HCT116 (cell line): ENCODE data around the gene SPATA21. TPM values are rescaled to one million over a fixed set of nuclear protein-coding genes. Genes with fewer than 3 reads are reported as not detected.

Source experiments
- ATAC-seq: fragments of 200-7000 bp; cut with Tn5 transposase; 2 replicates; pipeline ENCODE4 v1.9.1; 2020; ENCODE audit warnings: mild to moderate bottlenecking, moderate library complexity
- BruUV-seq: library from RNA; stranded (reverse); fragments of 400-500 nt; replicated peaks from 2 replicates; lab custom pipeline; 2021; lab: Mats Ljungman, UMichigan
- CTCF ChIA-PET: fragments of 300-600 bp; sonication (Branson Sonifier 250); formaldehyde crosslinking; loops from one replicate; lab custom pipeline; 2021; ENCODE audit warnings: antibody characterized with exemption; lab: Charles Lee
- POLR2A ChIA-PET: fragments of 300-600, 350-600 bp; sonication (Branson Sonifier 250); formaldehyde crosslinking; loops from one replicate; lab custom pipeline; 2021; ENCODE audit warnings: antibody characterized with exemption; lab: Charles Lee
- RAD21 ChIA-PET, 2 experiments: fragments of 300-600 bp; sonication (Branson Sonifier 250); formaldehyde crosslinking; loops; one replicate each; lab custom pipeline; 2023; ENCODE audit warnings: low total read pairs in 2 of 2; ENCODE audit not compliant: uncharacterized antibody in 2 of 2, unreplicated experiment in 2 of 2, low non-redundant PET in 1 of 2; lab: Charles Lee
- DNase-seq: peaks from one replicate; pipeline ENCODE4 v3.0.0-alpha.2; 2010; ENCODE audit warnings: low read depth, low spot score
- H2AFZ ChIP-seq: fragments of 200-600 bp; shearing (Covaris generic), sonication (generic); 2 replicates; pipeline ENCODE4 v1.6.1; 2017; ENCODE audit warnings: low read depth, mixed run types, mixed read lengths, antibody characterized with exemption, low read length; ENCODE audit not compliant: poor library complexity, severe bottlenecking
- H3K27ac ChIP-seq: 2 replicates; pipeline ENCODE4 v1.5.1; 2012; ENCODE audit warnings: low read depth, low read length
- H3K27me3 ChIP-seq: fragments of 200-600 bp; sonication (generic); 2 replicates; pipeline ENCODE4 v1.6.1; 2016; ENCODE audit warnings: mixed run types, low read length, mixed read lengths; ENCODE audit not compliant: insufficient read depth
- H3K36me3 ChIP-seq, 2 experiments: fragments of 200-500 bp in 1 of 2; fragments of 200-600 bp in 1 of 2; sonication (Bioruptor generic) in 1 of 2; sonication (generic) in 1 of 2; 2 replicates each; pipeline versions ENCODE4 v1.5.1 to v1.6.1; 2014 to 2016; ENCODE audit warnings: low read length in 2 of 2, inconsistent platforms in 1 of 2, mixed read lengths in 1 of 2, mixed run types in 1 of 2; ENCODE audit not compliant: insufficient read depth in 2 of 2, control insufficient read depth in 1 of 2
- H3K4me1 ChIP-seq, 2 experiments: fragments of 200-600 bp in 1 of 2; sonication (generic) in 1 of 2; 2 replicates each; pipeline versions ENCODE4 v1.5.1 to v1.6.1; 2012 to 2017; ENCODE audit warnings: low read length in 2 of 2, inconsistent platforms in 1 of 2, mild to moderate bottlenecking in 1 of 2, mixed read lengths in 1 of 2, mixed run types in 1 of 2, moderate library complexity in 1 of 2; ENCODE audit not compliant: insufficient read depth in 2 of 2, control insufficient read depth in 1 of 2
- H3K4me2 ChIP-seq: fragments of 200-600 bp; sonication (generic); 2 replicates; pipeline ENCODE4 v1.6.1; 2017; ENCODE audit warnings: mixed run types, low read length, mixed read lengths
- H3K4me3 ChIP-seq, 2 experiments: fragments of 200-600 bp in 1 of 2; sonication (generic) in 1 of 2; replicated peaks in 1 of 2; 2 replicates each; pipeline ENCODE4 v1.5.1; 2011 to 2016; ENCODE audit warnings: low read length in 2 of 2, control low read depth in 1 of 2, low read depth in 1 of 2, mild to moderate bottlenecking in 1 of 2, mixed read lengths in 1 of 2, mixed run types in 1 of 2
- H3K79me2 ChIP-seq: fragments of 200-600 bp; sonication (generic); 2 replicates; pipeline ENCODE4 v1.6.1; 2017; ENCODE audit warnings: mild to moderate bottlenecking, mixed run types, low read length, moderate library complexity, mixed read lengths; ENCODE audit not compliant: insufficient read depth
- H3K9ac ChIP-seq: fragments of 200-600 bp; sonication (generic); 2 replicates; pipeline ENCODE4 v1.6.1; 2016; ENCODE audit warnings: low read length, mixed read lengths
- H3K9me2 ChIP-seq: fragments of 200-600 bp; sonication (generic), shearing (Covaris generic); 2 replicates; pipeline ENCODE4 v1.6.1; 2017; ENCODE audit warnings: mixed run types, mild to moderate bottlenecking, moderate library complexity; ENCODE audit not compliant: insufficient read depth
- H3K9me3 ChIP-seq, 2 experiments: fragments of 200-500 bp in 1 of 2; fragments of 200-600 bp in 1 of 2; sonication (Bioruptor generic) in 1 of 2; sonication (generic) in 1 of 2; 2 replicates each; pipeline ENCODE4 v1.6.1; 2014 to 2017; ENCODE audit warnings: low read length in 2 of 2, mixed read lengths in 2 of 2, inconsistent platforms in 1 of 2, low read depth in 1 of 2, mild to moderate bottlenecking in 1 of 2, mixed run types in 1 of 2, moderate library complexity in 1 of 2; ENCODE audit not compliant: control insufficient read depth in 1 of 2, insufficient read depth in 1 of 2
- H4K20me1 ChIP-seq: fragments of 200-600 bp; sonication (generic), shearing (Covaris generic); 2 replicates; pipeline ENCODE4 v1.6.1; 2017; ENCODE audit warnings: mixed run types, mild to moderate bottlenecking, moderate library complexity; ENCODE audit not compliant: insufficient read depth
- CEBPB ChIP-seq: IDR thresholded peaks from 2 replicates; pipeline ENCODE4 v1.6.1; 2012; ENCODE audit warnings: low read depth
- EZH2phosphoT487 ChIP-seq: fragments of 200-600 bp; IDR thresholded peaks from 2 replicates; pipeline ENCODE4 v1.6.1; 2018; ENCODE audit warnings: antibody characterized with exemption, borderline replicate concordance
- POLR2A ChIP-seq: IDR thresholded peaks from 2 replicates; pipeline ENCODE4 v1.7.0; 2011; ENCODE audit warnings: borderline replicate concordance; ENCODE audit not compliant: insufficient read depth, insufficient read length; ENCODE audit errors: extremely low read depth
- RAD21 ChIP-seq: IDR thresholded peaks from 2 replicates; pipeline ENCODE4 v1.6.1; 2012; ENCODE audit warnings: low read depth, mild to moderate bottlenecking
- SRF ChIP-seq: IDR thresholded peaks from 2 replicates; pipeline ENCODE4 v1.6.1; 2012; ENCODE audit warnings: low read depth
- ZNF274 ChIP-seq: fragments of 200-500 bp; sonication (Bioruptor generic); IDR thresholded peaks from 2 replicates; pipeline ENCODE4 v1.6.1; 2014; ENCODE audit warnings: mild to moderate bottlenecking, low read depth, low read length, inconsistent platforms
- intact Hi-C: fragments of 100-400 bp; cut with micrococcal nuclease; formaldehyde crosslinking; loops from 2 replicates; pipeline ENCODE4 v1.10.0; 2022
- total RNA-seq: library from RNA; stranded (reverse); gene quantifications from one replicate; pipeline ENCODE4 v1.2.1, GENCODE V29; 2021; ENCODE audit not compliant: unreplicated experiment
- TF ChIP-seq, protein P1 (sequence below): IDR thresholded peaks from 2 replicates; pipeline ENCODE4 v1.6.1; 2012
- TF ChIP-seq, protein P2 (sequence below): IDR thresholded peaks from 2 replicates; pipeline ENCODE4 v1.6.1; 2011; ENCODE audit warnings: mild to moderate bottlenecking, low read length, moderate library complexity; ENCODE audit not compliant: insufficient replicate concordance; ENCODE audit errors: extremely low read depth

Gene SPATA21
- total RNA-seq, 1 experiment from 2014 or later, result not detected

DNA sequence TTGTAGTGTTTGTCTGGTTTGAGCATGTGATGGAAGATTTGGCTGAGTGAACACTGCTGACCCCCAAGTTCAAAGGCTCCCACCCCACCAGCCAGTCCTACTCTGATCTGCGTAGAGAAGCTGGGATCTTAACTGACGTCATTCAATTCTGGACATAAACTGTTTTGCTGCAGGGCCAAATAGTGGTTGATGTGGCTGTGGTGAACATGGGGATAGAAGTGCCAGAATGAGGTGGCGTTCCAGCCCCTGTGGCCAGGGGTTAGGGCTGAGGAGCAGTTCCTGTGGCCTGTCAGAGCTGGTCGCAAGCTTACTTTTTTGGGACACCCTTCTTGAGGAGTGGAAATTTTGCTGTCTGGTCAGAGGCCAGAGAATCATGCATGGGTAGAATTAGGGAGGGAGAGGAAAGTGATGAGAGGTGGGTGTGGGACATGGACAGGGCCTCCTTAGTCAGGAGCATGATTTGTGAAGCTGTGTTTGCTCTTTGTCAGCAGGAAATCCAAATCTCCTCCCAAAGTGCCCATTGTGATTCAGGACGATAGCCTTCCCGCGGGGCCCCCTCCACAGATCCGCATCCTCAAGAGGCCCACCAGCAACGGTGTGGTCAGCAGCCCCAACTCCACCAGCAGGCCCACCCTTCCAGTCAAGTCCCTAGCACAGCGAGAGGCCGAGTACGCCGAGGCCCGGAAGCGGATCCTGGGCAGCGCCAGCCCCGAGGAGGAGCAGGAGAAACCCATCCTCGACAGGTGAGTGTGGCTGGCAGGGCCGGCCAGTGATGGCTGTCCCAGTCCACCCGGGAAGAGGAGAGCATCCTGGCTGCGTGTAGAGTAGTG, 44.3 kb downstream of the SPATA21 start:
- TF ChIP-seq POLR2A (no peak), ZNF274 (no peak), EZH2phosphoT487 (no peak), RAD21 (no peak), CEBPB (no peak), SRF (no peak)
- TF ChIP-seq, protein P1, sequence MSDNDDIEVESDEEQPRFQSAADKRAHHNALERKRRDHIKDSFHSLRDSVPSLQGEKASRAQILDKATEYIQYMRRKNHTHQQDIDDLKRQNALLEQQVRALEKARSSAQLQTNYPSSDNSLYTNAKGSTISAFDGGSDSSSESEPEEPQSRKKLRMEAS, result no peak
- TF ChIP-seq, protein P2, sequence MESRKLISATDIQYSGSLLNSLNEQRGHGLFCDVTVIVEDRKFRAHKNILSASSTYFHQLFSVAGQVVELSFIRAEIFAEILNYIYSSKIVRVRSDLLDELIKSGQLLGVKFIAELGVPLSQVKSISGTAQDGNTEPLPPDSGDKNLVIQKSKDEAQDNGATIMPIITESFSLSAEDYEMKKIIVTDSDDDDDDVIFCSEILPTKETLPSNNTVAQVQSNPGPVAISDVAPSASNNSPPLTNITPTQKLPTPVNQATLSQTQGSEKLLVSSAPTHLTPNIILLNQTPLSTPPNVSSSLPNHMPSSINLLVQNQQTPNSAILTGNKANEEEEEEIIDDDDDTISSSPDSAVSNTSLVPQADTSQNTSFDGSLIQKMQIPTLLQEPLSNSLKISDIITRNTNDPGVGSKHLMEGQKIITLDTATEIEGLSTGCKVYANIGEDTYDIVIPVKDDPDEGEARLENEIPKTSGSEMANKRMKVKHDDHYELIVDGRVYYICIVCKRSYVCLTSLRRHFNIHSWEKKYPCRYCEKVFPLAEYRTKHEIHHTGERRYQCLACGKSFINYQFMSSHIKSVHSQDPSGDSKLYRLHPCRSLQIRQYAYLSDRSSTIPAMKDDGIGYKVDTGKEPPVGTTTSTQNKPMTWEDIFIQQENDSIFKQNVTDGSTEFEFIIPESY, result no peak
- TF ChIP-seq, all 23 proteins: peak for 0
- ChIA-PET RAD21 (no interaction called here), POLR2A (no interaction called here), CTCF (interaction anchor here (0.9 kb wide), 1 partner anchor 30 kb away, joined by 3 read pairs; no protein-coding TSS in a partner anchor)
- no peaks in the 10 kb centered on the region for H3K9me2 ChIP-seq
- H3K4me3 ChIP-seq, result no peak overlapping the region
- H4K20me1 ChIP-seq, result peaks cover 18% of the 10 kb centered on the region
- H3K4me2 ChIP-seq, result no peak overlapping the region
- ATAC-seq (peak; percentile 13; the same call in 1 of the 2 replicates), DNase-seq (no peak)
- no peaks in the 10 kb centered on the region for H3K9me3 ChIP-seq
- peaks cover 4 to 19% of the 10 kb centered on the region in 2 experiments; a peak in 3 of 4 replicates for H3K4me1 ChIP-seq
- peaks cover 64% of the 10 kb centered on the region for H3K79me2 ChIP-seq
- intact Hi-C loops, result no loop called here
- H3K9ac ChIP-seq, result no peak overlapping the region
- no peaks in the 10 kb centered on the region for H3K27me3 ChIP-seq
- BruUV-seq, result no TSS peak
- peaks cover 13 to 25% of the 10 kb centered on the region in 2 experiments; a peak in 3 of 4 replicates for H3K36me3 ChIP-seq
- H2AFZ ChIP-seq, result no peak overlapping the region
- H3K27ac ChIP-seq, result no peak overlapping the region
